Stimulated activated CD4-positive, alpha-beta T cell treated with anti-CD3 and anti-CD28 coated beads, Interleukin-1b, Interleukin-23, amount 100 ng/mL, for 48 hours (primary cell): ENCODE measurements around the gene MUC16.
A peak's percentile ranks its signal among the peaks of the same experiment; 100 is the strongest.

ENCODE experiments used
- DNase-seq: peaks from one replicate; pipeline ENCODE4 v3.0.0-alpha.2; 2020

MUC16 gene

DNA sequence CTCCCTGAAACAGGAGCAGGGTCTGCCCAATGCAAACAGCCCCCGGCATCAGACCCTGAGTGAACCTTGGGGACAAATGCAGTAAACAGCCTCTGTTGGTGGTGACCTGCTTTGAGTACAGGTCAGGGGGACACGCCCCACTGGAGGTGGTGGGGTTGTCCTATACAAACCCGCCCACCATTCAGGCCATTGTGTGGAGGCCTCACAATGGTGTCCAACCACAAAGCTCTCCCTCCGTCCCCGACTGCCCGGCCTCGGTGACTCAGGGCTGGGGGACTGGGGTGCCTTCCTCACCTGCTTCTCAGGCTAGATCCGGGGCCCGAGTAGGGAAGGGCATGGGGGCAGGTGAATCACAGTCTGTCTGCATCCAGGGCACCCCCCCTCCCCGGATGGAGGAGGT is 1.5 kb downstream of the MUC16 start:
- no peak for DNase-seq

- DNase-seq = no peak
Observed at GRCh38 chr19:9000933-9001332, 9.3 kb downstream of the MUC16 start.

DNA sequence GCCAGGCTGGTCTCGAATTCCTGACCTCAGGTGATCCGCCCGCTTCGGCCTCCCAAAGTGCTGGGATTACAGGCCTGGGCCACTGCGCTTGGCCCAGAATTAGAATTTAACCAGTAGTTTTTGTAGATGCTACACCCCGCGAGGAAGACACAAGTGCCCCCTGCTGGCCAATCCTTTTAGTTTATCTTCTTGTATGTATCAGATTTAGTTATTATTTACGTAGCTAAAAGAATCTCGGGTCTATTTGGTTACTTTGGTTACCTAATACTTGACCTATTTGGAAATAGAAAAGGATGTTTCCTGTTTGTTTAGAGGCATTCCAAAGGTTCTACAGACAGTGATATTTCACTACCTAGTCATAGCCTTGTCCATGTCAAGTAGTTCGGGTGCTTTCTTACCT is 22.0 kb downstream of the MUC16 start:
- peak; percentile 20 for DNase-seq

DNA sequence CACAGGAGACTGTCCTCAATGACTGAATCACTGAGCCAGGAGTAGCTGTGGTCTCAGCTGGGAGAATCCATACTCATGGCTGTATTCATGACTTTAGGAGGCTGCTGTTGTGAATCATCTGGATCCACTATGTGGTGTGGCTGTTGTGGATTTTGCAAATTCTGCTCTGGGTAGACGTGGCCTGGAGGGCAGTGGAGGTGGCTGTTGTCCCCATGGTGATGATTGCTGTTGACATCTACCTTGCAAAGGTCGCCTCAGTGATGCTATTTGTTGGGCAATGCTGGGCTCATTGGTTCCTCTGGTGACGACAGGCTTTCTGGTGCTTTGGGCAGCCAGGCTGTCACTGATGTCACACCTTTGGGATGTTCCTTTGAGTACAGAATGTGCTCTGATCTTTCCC is 23.9 kb downstream of the MUC16 start:
- no peak for DNase-seq

GRCh38 chr19:8973501-8974091 is 36.6 kb downstream of the MUC16 start:
- DNase-seq = no peak

GRCh38 chr19:8965887-8966286 is 44.3 kb downstream of the MUC16 start:
- DNase-seq = no peak
